22Rv1 (cell line): ENCODE data around the gene LRRC26.

Source experiments
- H3K27ac ChIP-seq: fragments of 450-650 bp; 2 replicates; pipeline ENCODE4 v1.5.1; 2017
- CTCF ChIP-seq: fragments of 450-650 bp; IDR thresholded peaks from 2 replicates; pipeline ENCODE4 v1.5.1; 2017; ENCODE audit warnings: mild to moderate bottlenecking
- ZFX ChIP-seq: fragments of 450-650 bp; IDR thresholded peaks from 2 replicates; pipeline ENCODE4 v1.6.1; 2017; ENCODE audit warnings: antibody characterized with exemption, borderline replicate concordance

Gene LRRC26

GRCh38 chr9:137163365-137163715 is 6.5 kb downstream of the LRRC26 start:
- no peak for TF ChIP-seq CTCF
- TF ChIP-seq ZFX = no peak
- peak overlapping the region; percentile 93 for H3K27ac ChIP-seq

- peak overlapping the region; percentile 93 for H3K27ac ChIP-seq
- peak; percentile 37 for TF ChIP-seq CTCF
- no peak for TF ChIP-seq ZFX
Observed at GRCh38 chr9:137162505-137163364, 7.1 kb downstream of the LRRC26 start.

- TF ChIP-seq CTCF (no peak), ZFX (no peak)
Observed at GRCh38 chr9:137161558-137162486, 8.0 kb downstream of the LRRC26 start.

GRCh38 chr9:137160716-137161557 is 8.9 kb downstream of the LRRC26 start:
- H3K27ac ChIP-seq = peak overlapping the region; percentile 93
- TF ChIP-seq CTCF = no peak; the same call in 1 of the 2 replicates
- no peak for TF ChIP-seq ZFX

More at GRCh38 chr9:137161558-137162486, 8.0 kb downstream of the LRRC26 start:
- peak overlapping the region; percentile 93 for H3K27ac ChIP-seq

GRCh38 chr9:137160054-137160425 is 9.8 kb downstream of the LRRC26 start:
- TF ChIP-seq ZFX = no peak
- H3K27ac ChIP-seq = no peak overlapping the region

- TF ChIP-seq ZFX (no peak), CTCF (no peak)
- no peak overlapping the region for H3K27ac ChIP-seq
Observed at GRCh38 chr9:137159105-137160053, 10.5 kb downstream of the LRRC26 start.
